Measurements from ENCODE around the gene CEPT1. TPM values are rescaled to one million over a fixed set of nuclear protein-coding genes. Genes with fewer than 3 reads are reported as not detected.

CEPT1 gene
- total and polyA plus RNA-seq, 9 of the 15 experiments (the other 6 are each of a cell fraction or from before 2014, with no cell fraction given) = 24.4 to 72.6 (median 42.4) TPM

DNA sequence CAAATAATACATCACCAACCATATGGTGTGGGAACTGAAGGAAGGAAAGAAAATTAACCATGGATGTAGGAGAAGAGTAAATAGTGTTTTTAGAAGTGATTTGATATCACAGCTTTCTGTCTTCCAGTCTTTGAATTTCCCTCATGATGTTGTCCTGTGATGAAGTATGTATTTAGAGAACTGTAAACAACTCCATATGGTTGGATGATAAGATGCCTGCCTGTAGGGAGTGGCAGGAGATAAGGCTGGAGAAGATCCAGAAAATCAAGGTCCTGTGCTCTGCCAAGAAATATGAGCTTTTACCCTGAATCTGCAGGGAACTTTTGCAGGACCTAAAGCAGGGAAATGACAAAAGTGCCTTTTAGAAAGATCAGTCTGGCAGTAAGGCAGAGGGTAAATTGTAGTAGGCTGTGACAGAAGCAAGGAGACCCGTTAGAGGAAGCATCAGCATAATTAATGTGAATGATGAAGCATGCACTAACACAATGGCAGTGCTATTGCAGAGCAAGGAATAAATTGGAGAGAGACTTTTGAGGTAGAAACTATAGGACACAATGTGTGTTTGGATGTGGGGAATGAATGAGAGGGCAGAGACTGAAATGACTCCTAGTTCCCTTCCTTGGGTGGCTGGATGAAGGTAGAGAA, 21.9 kb downstream of the CEPT1 start (continued):
- no peak for TF ChIP-seq CLOCK (CRISPR knock-in tag; IDR thresholded peaks at IDR 0.05; ENCODE audit: borderline replicate concordance)
- no peak for TF ChIP-seq ZNF609 (CRISPR knock-in tag; IDR thresholded peaks at IDR 0.05; ENCODE audit: borderline replicate concordance)
- TF ChIP-seq SRSF1 (IDR thresholded peaks at IDR 0.05; ENCODE audit: low read depth, low read length) = no peak
- TF ChIP-seq, protein P1, sequence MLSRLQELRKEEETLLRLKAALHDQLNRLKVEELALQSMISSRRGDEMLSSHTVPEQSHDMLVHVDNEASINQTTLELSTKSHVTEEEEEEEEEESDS (CRISPR knock-in tag; IDR thresholded peaks at IDR 0.05) = no peak
- no peak for TF ChIP-seq NELFE (IDR thresholded peaks at IDR 0.05; ENCODE audit: insufficient read depth, insufficient read length)
- TF ChIP-seq ATF1 (CRISPR knock-in tag; IDR thresholded peaks at IDR 0.05) = no peak
- peak; percentile 68 for TF ChIP-seq ATF1 (tag; IDR thresholded peaks at IDR 0.05)
- TF ChIP-seq PHTF2 (CRISPR knock-in tag; IDR thresholded peaks at IDR 0.05) = no peak
- no peak for TF ChIP-seq E2F6 (IDR thresholded peaks at IDR 0.05; ENCODE audit: borderline replicate concordance in 1 of 2, extremely low read depth in 1 of 2, insufficient read depth in 1 of 2, insufficient read length in 1 of 2, low read depth in 1 of 2, low read length in 1 of 2, poor library complexity in 1 of 2, severe bottlenecking in 1 of 2)
- TF ChIP-seq HDAC2 (IDR thresholded peaks at IDR 0.05) = peak; percentile 100
- TF ChIP-seq ETV5 (CRISPR knock-in tag; IDR thresholded peaks at IDR 0.05; ENCODE audit: low read depth) = no peak
- no peak for TF ChIP-seq RBBP5 (IDR thresholded peaks at IDR 0.05; ENCODE audit: borderline replicate concordance, insufficient read depth, low read length, poor library complexity, severe bottlenecking)
- TF ChIP-seq FOXK2 (conservative IDR thresholded peaks at IDR 0.05 in 1 of 2, IDR thresholded peaks at IDR 0.05 in 1 of 2; ENCODE audit: low read depth in 2 of 2) = peak; percentile 97 to 98
- no peak for TF ChIP-seq KLF10 (CRISPR knock-in tag; IDR thresholded peaks at IDR 0.05)
- 0 out of 2 replicates have a peak, but pooled peaks have one; percentile 61 for TF ChIP-seq ZNF696 (CRISPR knock-in tag; conservative IDR thresholded peaks at IDR 0.05)
- TF ChIP-seq ZNF311 (CRISPR knock-in tag; IDR thresholded peaks at IDR 0.05) = peak; percentile 84

Measured in K562 (cell line).